Measurements from ENCODE around the gene PIGB.

DNA sequence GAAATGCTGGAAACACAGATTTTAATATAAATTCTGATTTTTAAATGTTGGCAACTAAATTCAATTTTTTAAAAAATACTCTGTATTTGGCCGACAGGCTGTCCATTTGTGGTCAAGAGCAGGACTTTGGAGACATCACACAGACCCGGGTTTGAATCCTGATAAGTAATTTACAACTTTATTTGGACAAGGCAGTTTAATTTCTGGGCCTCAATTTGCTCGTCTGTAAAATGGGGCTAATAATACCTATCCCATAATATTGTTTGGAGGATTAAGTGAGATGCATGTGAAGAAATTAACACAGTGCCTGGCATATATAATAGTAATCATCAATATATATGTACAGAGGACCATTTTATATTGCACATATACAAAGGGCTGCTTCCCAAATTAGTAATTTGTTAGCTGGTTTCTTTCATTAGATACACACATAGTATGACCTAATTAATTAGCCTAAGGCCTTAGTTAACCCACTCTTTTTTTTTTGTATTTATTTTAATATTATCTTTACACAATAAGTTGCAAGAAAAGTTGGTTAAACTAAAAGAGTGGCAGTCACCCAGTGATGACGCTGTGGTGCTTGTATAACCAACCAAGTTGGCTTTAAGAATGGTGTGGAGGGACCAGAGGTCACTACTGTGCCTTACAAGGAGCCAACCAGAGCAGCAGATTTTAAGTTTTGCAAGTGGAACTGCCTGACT lies 665 bp downstream of the PIGB start:
- TF ChIP-seq, protein P1, sequence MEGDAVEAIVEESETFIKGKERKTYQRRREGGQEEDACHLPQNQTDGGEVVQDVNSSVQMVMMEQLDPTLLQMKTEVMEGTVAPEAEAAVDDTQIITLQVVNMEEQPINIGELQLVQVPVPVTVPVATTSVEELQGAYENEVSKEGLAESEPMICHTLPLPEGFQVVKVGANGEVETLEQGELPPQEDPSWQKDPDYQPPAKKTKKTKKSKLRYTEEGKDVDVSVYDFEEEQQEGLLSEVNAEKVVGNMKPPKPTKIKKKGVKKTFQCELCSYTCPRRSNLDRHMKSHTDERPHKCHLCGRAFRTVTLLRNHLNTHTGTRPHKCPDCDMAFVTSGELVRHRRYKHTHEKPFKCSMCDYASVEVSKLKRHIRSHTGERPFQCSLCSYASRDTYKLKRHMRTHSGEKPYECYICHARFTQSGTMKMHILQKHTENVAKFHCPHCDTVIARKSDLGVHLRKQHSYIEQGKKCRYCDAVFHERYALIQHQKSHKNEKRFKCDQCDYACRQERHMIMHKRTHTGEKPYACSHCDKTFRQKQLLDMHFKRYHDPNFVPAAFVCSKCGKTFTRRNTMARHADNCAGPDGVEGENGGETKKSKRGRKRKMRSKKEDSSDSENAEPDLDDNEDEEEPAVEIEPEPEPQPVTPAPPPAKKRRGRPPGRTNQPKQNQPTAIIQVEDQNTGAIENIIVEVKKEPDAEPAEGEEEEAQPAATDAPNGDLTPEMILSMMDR (conservative IDR thresholded peaks at IDR 0.05 in 1 of 2, IDR thresholded peaks at IDR 0.05 in 1 of 2; ENCODE audit: low read depth in 1 of 2, low read length in 2 of 2) = no peak
- TF ChIP-seq EZH2 (IDR thresholded peaks at IDR 0.05; ENCODE audit: low read length, missing control alignments) = no peak

Data from fibroblast of lung (primary cell).